ENCODE results near the gene TMEM231.
"Not testable (repeated sequence)": the region's sequence is repeated elsewhere in the genome, so short reads cannot be mapped to it uniquely, and the experiment has no call there.

TMEM231 gene

DNA sequence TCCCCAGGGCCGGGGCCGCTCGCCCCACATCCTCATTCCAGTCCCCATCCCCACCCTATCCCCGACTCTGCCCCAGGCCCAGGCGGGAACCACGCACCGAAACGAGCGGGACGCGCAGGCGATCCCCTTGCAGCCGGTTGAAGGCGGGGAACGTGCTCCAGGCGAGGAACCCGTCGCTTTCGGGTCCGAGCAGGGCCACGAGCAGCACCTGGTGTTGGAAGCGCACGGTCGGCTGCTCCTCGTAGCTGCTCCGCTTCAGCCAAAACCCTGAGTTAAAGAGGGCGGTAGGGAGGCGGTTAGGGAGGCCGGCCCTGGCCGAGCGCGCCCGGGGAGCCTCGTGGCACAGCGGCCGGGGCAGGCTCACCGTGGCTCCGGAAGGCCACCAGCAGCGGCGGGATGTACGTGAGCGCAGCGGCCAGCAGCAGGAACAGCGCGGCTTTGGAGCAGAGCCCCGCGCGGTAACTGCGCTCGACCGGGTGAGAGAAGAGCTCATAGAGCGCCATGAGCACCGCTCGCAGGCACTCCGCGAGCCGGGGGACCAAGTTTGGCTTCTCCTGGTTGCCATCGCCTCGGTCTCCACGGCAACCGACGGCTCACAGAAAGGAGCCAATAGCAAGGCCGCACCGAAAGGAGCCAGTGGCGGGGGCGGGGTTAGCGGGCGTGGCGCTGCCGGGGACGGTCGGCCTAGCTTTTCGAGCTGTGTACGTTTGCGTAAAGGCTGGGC lies at the start of gene TMEM231:
Gene TMEM231, minus strand, starts transcription at position 546 of the 724 bp plus-strand sequence. Its CDS starts 43 bp downstream, at position 503.
- DNase-seq, result peak; percentile 79

DNA sequence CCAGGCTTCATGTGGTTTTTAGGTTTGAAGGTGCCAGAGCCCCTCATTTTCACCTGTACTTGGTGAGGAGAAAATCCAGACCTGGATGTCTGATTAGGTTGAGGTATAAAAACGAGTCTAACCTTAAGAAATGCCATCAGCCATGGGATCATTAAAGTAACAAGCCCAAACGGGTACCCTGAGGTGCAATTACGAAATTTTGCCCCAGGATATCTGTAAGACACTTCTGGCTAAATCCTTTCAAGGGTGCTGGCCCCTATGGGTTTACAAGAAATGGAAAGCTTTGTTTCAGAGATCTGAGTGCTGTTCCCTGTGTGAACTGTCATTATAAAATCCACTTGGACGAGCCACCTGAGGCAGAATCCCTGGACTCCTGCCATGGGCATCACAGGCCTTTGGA lies 47.2 kb upstream of the TMEM231 start:
- DNase-seq, result no peak

DNA sequence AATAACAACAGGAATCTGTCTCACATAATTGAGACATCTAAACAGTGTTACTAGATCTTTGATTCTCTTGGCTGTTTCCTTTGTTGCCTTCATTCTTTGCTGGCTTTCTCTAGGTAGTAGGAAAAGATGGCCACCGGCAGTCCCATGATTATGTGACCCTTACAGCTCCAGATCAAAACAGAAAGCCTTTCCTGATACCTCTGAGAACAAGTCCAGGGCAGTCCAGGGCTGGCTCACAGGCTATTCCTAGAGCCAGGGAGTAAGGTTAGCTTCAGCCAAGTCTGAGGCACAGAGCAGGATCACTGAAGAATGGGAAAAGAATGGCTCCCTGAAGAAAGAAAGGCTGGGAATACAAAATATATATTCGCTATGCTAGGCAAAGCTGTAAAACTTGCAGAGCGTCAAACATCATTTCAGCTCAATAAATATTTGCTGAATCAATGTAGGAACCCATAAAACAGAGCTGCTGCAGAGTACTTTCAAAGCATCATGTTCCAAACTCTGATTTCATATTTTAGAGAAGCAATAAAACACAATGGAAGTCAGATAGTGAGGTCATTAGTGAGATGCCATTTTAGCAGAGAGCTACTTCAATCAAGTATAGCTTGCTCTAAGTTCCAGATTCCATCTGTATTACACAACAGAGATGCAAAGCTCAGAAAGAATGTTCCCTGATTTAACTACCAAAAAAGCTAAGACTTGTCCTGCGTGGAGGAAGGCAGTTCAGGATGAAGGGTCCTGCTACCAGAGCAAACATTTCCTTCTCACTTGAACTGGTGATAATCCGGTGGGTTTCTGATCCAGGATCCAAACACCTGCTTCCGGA lies 43.6 kb upstream of the TMEM231 start:
- no peak for DNase-seq

GRCh38 chr16:75593825-75594820 lies 38.1 kb upstream of the TMEM231 start:
- DNase-seq, result no peak

DNA sequence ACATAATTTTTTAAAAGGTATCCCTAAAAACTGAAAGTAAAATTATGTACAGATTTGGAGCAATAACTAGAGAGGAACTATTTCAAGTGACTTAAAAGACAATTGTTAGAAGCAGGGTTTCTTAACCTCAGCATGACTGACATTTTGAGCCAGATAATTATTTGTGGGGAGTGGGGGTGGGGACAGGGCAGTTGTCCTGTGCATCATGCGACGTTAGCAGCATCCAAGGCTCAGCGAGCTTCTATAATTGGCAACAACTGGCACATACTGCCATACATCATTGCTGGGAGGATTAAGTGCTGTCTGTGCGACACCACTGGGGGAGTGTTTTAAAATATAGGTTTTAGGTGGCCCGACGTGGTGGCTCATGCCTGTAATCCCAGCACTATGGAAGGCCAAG lies 37.3 kb upstream of the TMEM231 start:
- no peak for DNase-seq

DNA sequence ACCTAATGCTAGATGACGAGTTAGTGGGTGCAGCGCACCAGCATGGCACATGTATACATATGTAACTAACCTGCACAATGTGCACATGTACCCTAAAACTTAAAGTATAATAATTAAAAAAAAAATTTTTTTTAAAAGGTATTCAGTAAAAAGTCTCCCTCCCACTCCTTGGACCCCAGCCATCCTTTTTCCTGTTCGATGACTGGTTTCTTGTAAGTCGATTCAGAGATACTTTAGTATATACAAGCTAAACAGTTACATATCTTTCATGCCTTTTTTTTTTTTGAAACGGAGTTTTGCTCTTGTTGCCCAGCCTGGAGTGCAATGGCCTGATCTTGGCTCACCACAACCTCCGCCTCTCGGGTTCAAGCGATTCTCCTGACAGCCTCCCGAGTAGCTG lies 35.9 kb upstream of the TMEM231 start:
- DNase-seq, result not testable (repeated sequence)

- DNase-seq, result no peak
Observed at GRCh38 chr16:75590920-75591843, 35.1 kb upstream of the TMEM231 start.

GRCh38 chr16:75589306-75589705 lies 33.3 kb upstream of the TMEM231 start:
- DNase-seq, result no peak

DNA sequence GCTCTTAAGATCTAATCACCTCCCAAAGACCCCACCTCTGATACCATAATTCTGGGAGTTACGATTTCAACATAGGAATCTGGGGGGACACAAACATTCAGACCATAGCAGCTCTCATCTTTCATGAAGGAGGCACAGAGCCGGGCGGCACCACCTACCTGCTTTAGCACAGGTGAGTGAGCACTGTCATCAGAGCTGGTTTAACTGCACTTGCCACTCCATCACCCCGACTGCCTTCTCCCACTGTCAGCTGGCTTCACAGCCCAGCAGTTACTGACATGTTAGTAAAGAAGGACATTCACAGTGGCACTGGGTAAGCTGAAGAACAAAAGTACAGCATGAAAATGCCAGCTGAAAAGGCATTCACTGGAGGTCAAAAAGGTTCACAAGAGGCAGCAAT lies 32.7 kb upstream of the TMEM231 start:
- no peak for DNase-seq

DNA sequence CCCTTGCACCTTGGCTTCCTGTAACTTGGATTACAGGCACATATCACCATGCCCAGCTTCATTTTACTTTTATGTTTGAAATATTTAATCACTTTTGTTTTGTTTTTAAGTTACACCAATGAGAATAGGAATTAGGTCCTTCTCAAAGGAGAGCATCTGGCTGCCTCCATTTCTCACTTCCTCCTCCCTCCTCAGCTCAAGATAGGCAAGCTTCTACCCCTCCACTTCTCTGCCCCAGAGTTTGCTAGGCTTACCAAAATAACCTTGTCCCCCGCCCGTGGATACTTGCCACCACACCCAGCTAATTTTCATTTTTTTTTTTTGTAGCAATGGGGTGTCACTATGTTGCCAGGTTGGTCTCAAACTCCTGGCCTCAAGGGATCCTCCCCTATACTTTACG lies 28.1 kb upstream of the TMEM231 start:
- no peak for DNase-seq

GRCh38 chr16:75579281-75579834 lies 23.3 kb upstream of the TMEM231 start:
- no peak for DNase-seq

- no peak for DNase-seq
Observed at GRCh38 chr16:75578725-75579124, 22.7 kb upstream of the TMEM231 start.

GRCh38 chr16:75578212-75578611 lies 22.2 kb upstream of the TMEM231 start:
- DNase-seq, result no peak

GRCh38 chr16:75576384-75576811 lies 20.3 kb upstream of the TMEM231 start:
- no peak for DNase-seq

DNA sequence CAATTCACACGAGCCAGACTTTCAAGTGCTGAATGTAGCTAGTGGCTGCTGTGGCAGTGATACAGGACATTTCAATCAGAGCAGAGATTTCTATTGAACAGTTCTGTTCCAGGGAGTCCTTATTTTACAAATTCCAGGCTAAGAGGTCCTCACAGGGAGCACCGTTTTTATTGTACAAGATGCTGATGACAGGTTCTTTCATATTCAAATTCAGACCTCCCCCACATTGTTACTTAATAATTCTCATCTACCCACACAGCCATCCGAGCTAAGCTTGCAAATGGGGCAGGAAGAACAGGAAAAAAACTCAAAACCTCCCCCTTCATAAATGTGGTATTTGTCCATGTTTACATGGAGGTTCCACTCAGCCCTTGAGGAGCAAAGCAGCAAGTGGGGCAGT lies 19.9 kb upstream of the TMEM231 start:
- DNase-seq, result no peak

GRCh38 chr16:75573955-75574354 lies 17.9 kb upstream of the TMEM231 start:
- no peak for DNase-seq

DNA sequence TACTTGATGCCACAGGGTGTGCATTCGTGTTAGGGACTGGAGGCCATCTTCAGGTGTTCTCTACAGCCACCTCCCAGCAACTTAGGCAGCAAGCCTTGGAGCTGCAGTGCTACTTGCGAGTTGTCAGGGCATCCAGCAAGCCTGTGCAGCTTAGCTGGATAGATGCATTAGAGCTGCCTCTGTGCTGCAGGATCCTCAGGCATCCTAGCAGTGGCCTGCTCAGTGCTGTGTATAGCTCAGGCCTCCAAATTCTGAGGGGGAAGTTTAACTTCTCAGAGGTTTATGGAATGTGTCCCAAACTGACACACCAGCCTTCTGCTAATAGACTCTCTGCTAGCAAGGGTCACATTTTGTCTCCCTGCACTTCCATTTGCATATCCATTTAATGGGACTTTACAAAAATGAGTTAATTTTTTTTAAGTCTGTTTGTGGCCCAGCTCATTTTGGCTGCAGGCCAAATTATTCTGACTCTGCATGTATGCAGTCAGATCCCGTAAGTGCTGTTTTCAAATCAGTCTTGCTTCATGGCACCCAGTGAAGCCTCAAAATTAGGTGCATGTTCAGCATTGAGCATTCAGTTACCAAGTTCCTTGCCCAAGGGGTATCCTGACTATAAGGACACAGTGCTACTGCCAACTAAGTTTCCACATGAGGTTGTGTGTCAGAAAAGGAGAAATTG lies 17.0 kb upstream of the TMEM231 start:
- DNase-seq, result no peak

GRCh38 chr16:75570396-75571065 lies 14.5 kb upstream of the TMEM231 start:
- DNase-seq, result no peak

DNA sequence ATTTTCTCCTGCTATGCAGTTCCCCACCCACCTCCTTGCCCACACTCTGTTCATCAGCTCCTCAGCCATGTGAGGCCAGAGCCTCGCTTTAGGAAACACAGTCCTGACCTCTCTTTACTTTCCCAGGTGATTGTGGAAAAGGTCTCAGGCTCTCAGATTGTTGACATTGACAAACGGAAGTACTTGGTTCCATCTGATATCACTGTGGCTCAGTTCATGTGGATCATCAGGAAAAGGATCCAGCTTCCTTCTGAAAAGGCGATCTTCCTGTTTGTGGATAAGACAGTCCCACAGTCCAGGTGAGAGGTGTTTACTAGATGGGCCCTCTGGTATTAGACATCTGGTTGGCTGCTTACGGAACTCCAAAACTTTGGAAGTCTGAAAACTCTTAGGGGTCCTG lies 11.9 kb upstream of the TMEM231 start:
- no peak for DNase-seq

DNA sequence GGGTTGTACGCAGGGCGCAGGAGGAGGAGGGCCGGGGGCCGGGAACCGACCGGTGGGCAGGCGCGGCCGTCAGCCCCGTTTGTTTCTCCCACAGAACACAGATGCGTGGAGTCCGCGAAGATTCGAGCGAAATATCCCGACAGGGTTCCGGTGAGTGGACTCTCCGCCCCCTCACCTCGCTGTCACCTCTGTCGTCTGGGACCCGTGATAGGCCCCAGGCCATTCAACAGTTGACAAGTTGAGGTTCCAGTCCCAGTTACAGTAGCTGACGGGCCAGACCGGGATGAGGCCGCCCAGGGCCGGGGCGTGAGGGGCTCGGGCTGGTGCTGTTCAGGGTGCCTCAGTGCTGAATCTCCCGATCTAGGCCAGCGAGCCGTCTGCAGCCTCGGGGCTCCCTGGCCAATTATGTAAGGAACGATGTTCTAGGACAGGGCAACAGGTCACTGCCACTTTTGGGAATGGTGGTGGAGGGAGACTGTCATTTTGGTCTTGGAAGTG lies 10.8 kb upstream of the TMEM231 start:
- no peak for DNase-seq
